ENCODE data around the gene PRMT3. TPM values are rescaled to one million over a fixed set of nuclear protein-coding genes. Genes with fewer than 3 reads are reported as not detected.
A peak's percentile ranks its signal among the peaks of the same experiment; 100 is the strongest.

PRMT3 gene
- polyA plus RNA-seq, 3 donors, result 4.5 to 8.4 (median 6.1) TPM

DNA sequence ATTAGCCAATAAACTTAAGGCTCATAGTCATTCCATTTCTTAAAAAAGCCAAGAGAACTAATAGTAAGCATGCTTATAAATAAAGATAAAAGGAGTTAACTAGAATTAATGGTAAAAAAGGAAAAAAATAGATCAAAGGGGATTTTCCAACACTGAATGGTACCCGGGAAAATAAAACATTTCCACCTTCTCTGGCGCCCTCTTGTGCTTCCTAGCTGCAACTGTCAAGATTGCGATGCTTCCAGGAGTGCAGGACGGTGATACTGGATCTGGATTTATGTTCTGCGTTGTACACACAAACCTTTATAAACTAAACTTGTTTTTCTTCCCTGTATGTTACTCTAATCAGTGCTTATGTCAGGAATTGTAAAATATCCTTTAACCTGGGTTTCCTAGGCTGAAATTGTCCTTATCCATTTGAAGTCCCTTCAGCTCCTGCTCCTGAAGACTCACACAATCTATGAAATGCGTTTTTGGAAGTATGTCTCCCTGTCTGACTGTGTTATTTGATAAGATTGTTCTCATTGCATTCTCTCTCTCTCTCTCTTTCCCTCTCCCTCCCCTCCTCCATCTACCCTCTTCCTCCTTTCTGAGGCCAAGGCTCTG lies 33.6 kb upstream of the PRMT3 start:
- H3K4me1 Mint-ChIP-seq, result peaks cover 2% of the 10 kb centered on the region
- Histone ChIP-seq H3K9ac (ENCODE audit: insufficient read depth, low read length, poor library complexity, severe bottlenecking) (no peak overlapping the region), H3K4me2 (replicated peaks; ENCODE audit: extremely low read depth, low read length, poor library complexity, severe bottlenecking) (no peak overlapping the region), H3K79me2 (ENCODE audit: insufficient read depth, low read length) (no peaks in the 10 kb centered on the region), H3K27me3 (ENCODE audit: control insufficient read depth in 2 of 2, insufficient read depth in 2 of 2, low read length in 2 of 2) (peaks cover 0 to 2% of the 10 kb centered on the region in 2 donors), H4K20me1 (ENCODE audit: insufficient read depth, low read length) (no peaks in the 10 kb centered on the region), H2AFZ (ENCODE audit: insufficient read depth, low read depth, low read length, poor library complexity, severe bottlenecking) (peak overlapping the region; percentile 4), H3K36me3 (replicated peaks in 1 of 2; ENCODE audit: control insufficient read depth in 1 of 2, insufficient read depth in 2 of 2, low read length in 2 of 2) (no peaks in the 10 kb centered on the region), H3K27ac (ENCODE audit: low read depth in 1 of 2, low read length in 2 of 2) (no peak overlapping the region), H3K9me3 (replicated peaks in 1 of 2; ENCODE audit: control insufficient read depth in 1 of 2, insufficient read depth in 1 of 2, low read length in 2 of 2) (no peaks in the 10 kb centered on the region), H3K4me3 (replicated peaks in 1 of 3; ENCODE audit: low read depth in 2 of 3, low read length in 3 of 3) (no peak overlapping the region), H3K4me1 (ENCODE audit: control insufficient read depth in 1 of 2, insufficient read depth in 2 of 2, low read length in 2 of 2) (no peaks in the 10 kb centered on the region)
- TF ChIP-seq, protein P1, sequence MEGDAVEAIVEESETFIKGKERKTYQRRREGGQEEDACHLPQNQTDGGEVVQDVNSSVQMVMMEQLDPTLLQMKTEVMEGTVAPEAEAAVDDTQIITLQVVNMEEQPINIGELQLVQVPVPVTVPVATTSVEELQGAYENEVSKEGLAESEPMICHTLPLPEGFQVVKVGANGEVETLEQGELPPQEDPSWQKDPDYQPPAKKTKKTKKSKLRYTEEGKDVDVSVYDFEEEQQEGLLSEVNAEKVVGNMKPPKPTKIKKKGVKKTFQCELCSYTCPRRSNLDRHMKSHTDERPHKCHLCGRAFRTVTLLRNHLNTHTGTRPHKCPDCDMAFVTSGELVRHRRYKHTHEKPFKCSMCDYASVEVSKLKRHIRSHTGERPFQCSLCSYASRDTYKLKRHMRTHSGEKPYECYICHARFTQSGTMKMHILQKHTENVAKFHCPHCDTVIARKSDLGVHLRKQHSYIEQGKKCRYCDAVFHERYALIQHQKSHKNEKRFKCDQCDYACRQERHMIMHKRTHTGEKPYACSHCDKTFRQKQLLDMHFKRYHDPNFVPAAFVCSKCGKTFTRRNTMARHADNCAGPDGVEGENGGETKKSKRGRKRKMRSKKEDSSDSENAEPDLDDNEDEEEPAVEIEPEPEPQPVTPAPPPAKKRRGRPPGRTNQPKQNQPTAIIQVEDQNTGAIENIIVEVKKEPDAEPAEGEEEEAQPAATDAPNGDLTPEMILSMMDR (IDR thresholded peaks at IDR 0.05), result peak; percentile 91
- H3K4me3 Mint-ChIP-seq, result no peak overlapping the region
- no peaks in the 10 kb centered on the region for H3K36me3 Mint-ChIP-seq
- no peak overlapping the region for H3K27ac Mint-ChIP-seq
- DNase-seq, result peak in 2 of 3 donors; percentile 37 to 42
- intact Hi-C loops (cut with micrococcal nuclease), result no loop called here
- peaks cover 7 to 18% (median 10%) of the 10 kb centered on the region in 3 donors for H3K27me3 Mint-ChIP-seq (ENCODE audit: low read depth in 3 of 3)
- WGBS (ENCODE audit: insufficient coverage), result no CpG with 5 or more reads among the region's 6 CpGs
- no peaks in the 10 kb centered on the region for H3K9me3 Mint-ChIP-seq

- Histone ChIP-seq H4K20me1 (ENCODE audit: insufficient read depth, low read length) (no peaks in the 10 kb centered on the region), H3K4me2 (replicated peaks; ENCODE audit: extremely low read depth, low read length, poor library complexity, severe bottlenecking) (no peak overlapping the region), H3K27ac (ENCODE audit: low read depth in 1 of 2, low read length in 2 of 2) (no peak overlapping the region), H3K27me3 (ENCODE audit: control insufficient read depth in 2 of 2, insufficient read depth in 2 of 2, low read length in 2 of 2) (no peaks in the 10 kb centered on the region), H3K4me1 (ENCODE audit: control insufficient read depth in 1 of 2, insufficient read depth in 2 of 2, low read length in 2 of 2) (peaks cover 2 to 4% of the 10 kb centered on the region in 2 donors), H3K9me3 (replicated peaks in 1 of 2; ENCODE audit: control insufficient read depth in 1 of 2, insufficient read depth in 1 of 2, low read length in 2 of 2) (no peaks in the 10 kb centered on the region), H3K9ac (ENCODE audit: insufficient read depth, low read length, poor library complexity, severe bottlenecking) (no peak overlapping the region), H3K4me3 (replicated peaks in 1 of 3; ENCODE audit: low read depth in 2 of 3, low read length in 3 of 3) (no peak overlapping the region), H3K36me3 (replicated peaks in 1 of 2; ENCODE audit: control insufficient read depth in 1 of 2, insufficient read depth in 2 of 2, low read length in 2 of 2) (no peaks in the 10 kb centered on the region), H2AFZ (ENCODE audit: insufficient read depth, low read depth, low read length, poor library complexity, severe bottlenecking) (no peak overlapping the region), H3K79me2 (ENCODE audit: insufficient read depth, low read length) (no peaks in the 10 kb centered on the region)
- peak; percentile 14 to 38 (median 16) for DNase-seq
- Mint-ChIP-seq H3K9me3 (no peaks in the 10 kb centered on the region), H3K4me3 (no peak overlapping the region), H3K4me1 (peaks cover 5% of the 10 kb centered on the region), H3K27ac (no peak overlapping the region), H3K36me3 (peaks cover 0 to 2% of the 10 kb centered on the region in 2 donors), H3K27me3 (ENCODE audit: low read depth in 3 of 3) (peaks cover 4 to 15% (median 15%) of the 10 kb centered on the region in 3 donors)
- TF ChIP-seq, protein P1 (IDR thresholded peaks at IDR 0.05), result peak; percentile 58
- intact Hi-C loops (cut with micrococcal nuclease), result no loop called here
- WGBS (ENCODE audit: insufficient coverage), result 56% methylated on average over 3 of the region's 12 CpGs
Observed at GRCh38 chr11:20355221-20356219, 32.0 kb upstream of the PRMT3 start.
